BLaER1 treated with 17β-estradiol and CSF1 and Interleukin-3, amounts not matched to agents 10 nM and 100 nM (cell line): ENCODE measurements around the gene ZNF181.

Experiments
- H3K27ac ChIP-seq, 11 experiments: shearing (Covaris generic); formaldehyde crosslinking; 2 replicates each; pipeline ENCODE4 v1.8.1; 2022
- H3K27me3 ChIP-seq, 11 experiments: shearing (Covaris generic); formaldehyde crosslinking; 2 replicates each; pipeline ENCODE4 v1.8.1; 2022
- H3K36me3 ChIP-seq, 11 experiments: shearing (Covaris generic); formaldehyde crosslinking; 2 replicates each; pipeline ENCODE4 v1.8.1; 2022
- H3K4me1 ChIP-seq, 10 experiments: shearing (Covaris generic); formaldehyde crosslinking; 2 replicates each; pipeline ENCODE4 v1.8.1; 2022
- H3K4me2 ChIP-seq, 11 experiments: shearing (Covaris generic); formaldehyde crosslinking; 2 replicates each; pipeline ENCODE4 v1.8.1; 2022
- H3K4me3 ChIP-seq, 10 experiments: shearing (Covaris generic); formaldehyde crosslinking; 2 replicates each; pipeline ENCODE4 v1.8.1; 2022
- H3K9ac ChIP-seq, 11 experiments: shearing (Covaris generic); formaldehyde crosslinking; 2 replicates each; pipeline ENCODE4 v1.8.1; 2022
- H3K9me3 ChIP-seq, 11 experiments: shearing (Covaris generic); formaldehyde crosslinking; replicated peaks in 1 of 11; 2 replicates each; pipeline ENCODE4 v1.8.1; 2022
- H4K20me1 ChIP-seq, 11 experiments: shearing (Covaris generic); formaldehyde crosslinking; 2 replicates each; pipeline ENCODE4 v1.8.1; 2022
- Cebpa-rat ChIP-seq, 11 experiments: shearing (Covaris generic); IDR thresholded peaks; 2 replicates each; pipeline ENCODE4 v1.8.1; 2022

The ZNF181 gene

DNA sequence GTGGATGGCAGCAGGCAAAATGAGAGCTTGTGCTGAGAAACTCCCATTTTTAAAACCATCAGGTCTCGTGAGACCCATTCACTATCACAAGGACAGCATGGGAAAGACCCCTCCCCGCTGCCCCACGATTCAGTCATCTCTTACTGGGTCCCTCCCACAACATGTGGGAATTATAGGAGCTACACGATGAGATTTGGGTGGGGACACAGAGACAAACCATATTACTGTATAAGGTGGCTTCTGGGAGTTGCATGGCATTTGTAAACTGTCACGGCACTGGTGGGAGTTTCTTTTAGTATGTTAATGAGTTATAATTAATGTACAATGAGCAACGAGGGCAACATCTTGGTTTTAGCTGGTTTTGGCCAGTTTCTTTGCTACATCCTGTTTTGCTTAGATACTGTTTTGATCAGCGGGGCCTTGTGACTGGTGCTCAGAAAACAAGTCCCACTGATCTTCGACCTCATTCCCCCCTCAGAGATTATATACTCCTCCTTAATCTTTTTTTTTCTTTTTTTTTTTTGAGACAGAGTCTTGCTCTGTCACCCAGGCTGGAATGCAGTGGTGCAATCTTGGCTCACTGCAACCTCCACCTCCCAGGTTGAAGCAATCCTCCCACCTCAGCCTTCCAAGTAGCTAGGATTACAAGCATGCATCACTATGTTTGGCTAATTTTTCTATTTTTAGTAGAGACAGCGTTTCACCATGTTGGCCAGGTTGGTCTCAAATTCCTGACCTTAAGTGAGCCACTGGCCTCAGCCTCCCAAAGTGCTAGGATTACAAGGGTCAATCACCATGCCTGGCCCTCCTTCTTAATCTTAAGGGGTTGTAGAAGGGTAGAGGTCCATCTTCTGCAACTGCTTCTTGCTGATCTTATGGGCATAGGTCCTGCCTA lies 60.3 kb downstream of the ZNF181 start:
- no peak overlapping the region for H3K9ac ChIP-seq
- H4K20me1 ChIP-seq = no peaks in the 10 kb centered on the region
- peaks cover 53 to 91% (median 74%) of the 10 kb centered on the region in 11 experiments for H3K9me3 ChIP-seq
- H3K4me1 ChIP-seq = peaks cover 0 to 4% (median 0%) of the 10 kb centered on the region in 10 experiments; a peak in 1 of 20 replicates
- H3K27me3 ChIP-seq = no peaks in the 10 kb centered on the region
- H3K36me3 ChIP-seq = no peaks in the 10 kb centered on the region
- no peak overlapping the region for H3K4me3 ChIP-seq
- no peak for TF ChIP-seq Cebpa-rat (IDR thresholded peaks at IDR 0.05)
- no peak overlapping the region; a peak in 1 of 22 replicates for H3K4me2 ChIP-seq
- H3K27ac ChIP-seq = no peak overlapping the region; a peak in 1 of 22 replicates
